ENCODE measurements around the gene COL3A1.

Gene COL3A1

DNA sequence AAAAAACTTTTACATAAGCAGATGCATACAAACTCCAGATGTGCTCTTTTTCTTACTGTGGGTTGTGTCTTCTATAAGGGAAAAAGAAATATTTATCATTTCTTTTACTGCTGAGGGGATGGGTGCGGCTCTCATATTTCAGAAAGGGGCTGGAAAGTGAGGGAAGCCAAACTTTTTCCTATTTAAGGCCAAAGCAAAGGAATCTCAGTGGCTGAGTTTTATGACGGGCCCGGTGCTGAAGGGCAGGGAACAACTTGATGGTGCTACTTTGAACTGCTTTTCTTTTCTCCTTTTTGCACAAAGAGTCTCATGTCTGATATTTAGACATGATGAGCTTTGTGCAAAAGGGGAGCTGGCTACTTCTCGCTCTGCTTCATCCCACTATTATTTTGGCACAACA is at the start of gene COL3A1:
Gene COL3A1, plus strand, starts transcription at position 210 of the 400 bp plus-strand sequence. Its CDS starts 117 bp downstream, at position 327.
- no peak for DNase-seq

GRCh38 chr2:188928643-188929042 is 45.5 kb upstream of the COL3A1 start:
- no peak for DNase-seq

DNA sequence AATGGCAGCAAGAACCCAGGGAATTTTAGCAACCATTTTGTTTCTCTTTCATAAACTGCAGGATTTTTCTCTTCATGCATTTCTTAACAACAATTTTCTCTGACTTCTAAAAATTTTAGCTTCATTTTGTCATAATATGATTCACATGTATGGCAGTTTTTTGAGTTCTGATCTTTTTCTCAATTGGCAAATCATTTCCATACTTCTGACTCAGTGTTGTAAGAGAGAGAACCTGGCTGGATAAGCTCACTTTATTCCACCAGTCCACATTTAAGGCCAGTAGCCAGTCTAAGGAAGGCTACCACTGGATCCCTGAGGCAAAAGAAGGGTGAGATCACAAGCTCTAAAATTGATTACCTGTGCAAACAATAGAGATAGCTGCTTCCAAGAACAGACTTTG is 42.8 kb upstream of the COL3A1 start:
- no peak for DNase-seq

DNA sequence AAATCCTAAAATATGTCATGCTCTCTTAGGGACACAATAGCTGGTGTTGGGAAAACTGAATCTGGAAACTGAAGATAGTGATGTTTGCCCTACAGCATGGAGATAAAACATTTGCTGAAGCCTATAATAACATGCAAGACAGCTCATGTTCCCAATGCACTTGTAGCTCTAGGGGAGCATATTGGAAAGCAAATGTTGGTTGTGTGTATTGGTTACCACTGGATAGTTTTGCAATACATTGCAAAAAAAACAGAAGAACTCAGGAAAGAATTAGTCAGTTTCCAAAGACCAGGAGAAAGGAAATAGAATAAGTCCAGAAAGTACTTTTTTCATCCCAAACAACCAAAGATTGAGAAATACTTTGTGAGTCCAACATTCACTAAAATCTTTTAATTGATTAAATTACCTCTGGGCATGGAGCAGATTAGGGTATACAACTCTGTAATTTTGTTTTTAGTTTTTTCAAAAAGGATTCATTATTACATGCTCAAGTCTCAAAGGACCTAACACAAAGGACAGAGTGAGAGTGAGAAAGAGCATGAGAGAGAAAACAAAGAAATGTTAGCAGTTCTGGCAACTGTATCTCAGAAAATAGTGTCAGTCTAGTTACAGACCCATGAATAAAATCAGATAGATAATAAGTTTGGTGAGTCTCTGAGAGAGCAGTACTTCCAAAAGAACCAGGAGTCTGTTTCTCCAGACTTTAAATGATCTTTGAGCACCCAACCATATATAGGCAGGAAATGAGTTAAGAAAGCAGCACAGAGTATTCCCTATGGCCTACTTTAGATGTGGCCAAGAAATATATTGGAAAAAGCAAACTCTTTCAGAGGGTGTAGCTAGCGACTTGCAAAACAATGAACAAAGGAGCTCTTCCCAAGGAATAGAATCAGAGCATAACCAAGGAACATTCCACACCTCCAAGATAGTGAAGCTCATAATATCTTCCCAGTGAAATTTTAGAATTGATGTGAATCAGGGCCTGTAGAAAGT is 36.6 kb upstream of the COL3A1 start:
- no peak for DNase-seq

GRCh38 chr2:188940171-188940570 is 34.0 kb upstream of the COL3A1 start:
- no peak for DNase-seq

- no peak for DNase-seq
These were observed 29.7 kb upstream of the COL3A1 start for GRCh38 chr2:188944442-188944841.

DNA sequence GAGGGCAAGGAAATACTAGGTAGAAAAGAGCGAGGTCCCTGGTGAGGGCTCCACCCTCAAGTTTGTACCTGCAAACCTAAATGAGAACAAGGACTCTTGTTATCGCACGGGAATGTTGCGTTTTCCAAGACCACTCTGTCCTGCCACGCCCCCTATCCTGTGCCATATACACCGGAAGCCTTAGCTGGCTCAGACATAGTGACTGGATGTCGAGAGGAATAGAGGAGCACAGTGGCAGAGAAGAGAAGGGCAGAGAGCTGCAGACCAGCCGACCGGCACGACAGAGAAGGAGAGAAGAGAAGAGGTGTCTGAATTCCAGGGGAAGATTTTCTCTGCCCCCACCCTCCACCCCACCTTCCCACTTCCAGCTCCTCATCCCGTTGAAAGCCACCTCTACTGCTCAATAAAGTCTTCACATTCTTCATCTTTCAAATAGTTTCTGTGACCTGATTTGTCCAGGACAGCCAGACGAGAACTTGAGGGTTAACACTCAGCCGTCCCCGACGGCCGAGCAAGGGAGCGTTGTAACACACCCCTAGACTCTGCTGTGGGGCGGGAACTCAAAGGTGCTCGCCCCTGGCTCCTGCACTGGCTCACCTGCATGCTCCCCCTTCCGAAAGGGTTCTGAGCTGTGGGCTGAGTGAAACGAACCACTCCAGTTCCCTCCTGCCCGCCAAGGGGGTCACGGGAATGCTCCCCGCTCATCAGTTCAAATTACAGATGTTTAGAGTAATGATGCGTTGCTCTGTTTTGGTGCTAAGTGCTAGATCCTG is 24.9 kb upstream of the COL3A1 start:
- no peak for DNase-seq

DNA sequence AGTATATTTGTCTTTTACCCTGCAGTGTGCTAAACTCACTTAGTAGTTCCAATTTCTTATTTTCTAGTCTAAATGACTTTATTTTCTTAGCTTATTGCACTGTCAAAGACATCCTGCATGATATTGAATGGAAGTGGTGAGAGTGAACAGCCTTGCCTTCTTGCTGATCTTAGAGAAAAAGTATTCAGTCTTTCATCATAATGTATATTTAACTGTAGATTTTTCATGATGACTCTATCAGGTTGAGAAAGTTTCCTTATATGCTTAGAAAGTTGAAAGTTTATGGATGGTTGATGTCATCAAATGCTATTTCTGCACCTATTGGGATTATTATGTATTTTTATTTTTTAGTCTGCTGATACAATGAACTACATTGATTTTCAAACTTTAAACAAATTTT is 21.3 kb upstream of the COL3A1 start:
- DNase-seq = no peak

GRCh38 chr2:188956290-188956689 is 17.9 kb upstream of the COL3A1 start:
- no peak for DNase-seq

DNA sequence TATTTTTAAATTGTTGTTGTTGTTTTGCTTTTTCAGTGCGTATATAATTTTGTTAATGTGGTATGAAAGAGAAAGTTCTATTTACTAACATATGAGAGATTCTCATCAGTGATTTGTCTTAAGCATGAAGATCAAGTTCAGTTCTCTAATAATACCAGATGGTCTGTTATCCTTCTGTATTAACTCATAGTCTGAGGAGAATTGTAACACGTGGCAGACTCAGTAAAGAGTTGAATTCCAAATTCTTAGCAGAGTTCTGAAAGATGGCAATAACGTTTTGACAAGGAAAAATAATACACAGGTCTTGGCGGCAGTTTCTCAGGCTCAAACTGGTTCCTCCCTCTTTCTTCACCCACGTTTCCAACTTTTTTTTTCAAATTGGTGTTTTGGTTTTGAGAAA is 17.2 kb upstream of the COL3A1 start:
- no peak for DNase-seq

- no peak for DNase-seq
These were observed 16.5 kb upstream of the COL3A1 start for GRCh38 chr2:188957646-188958045.

- DNase-seq = no peak
These were observed 10.4 kb upstream of the COL3A1 start for GRCh38 chr2:188963741-188964140.

DNA sequence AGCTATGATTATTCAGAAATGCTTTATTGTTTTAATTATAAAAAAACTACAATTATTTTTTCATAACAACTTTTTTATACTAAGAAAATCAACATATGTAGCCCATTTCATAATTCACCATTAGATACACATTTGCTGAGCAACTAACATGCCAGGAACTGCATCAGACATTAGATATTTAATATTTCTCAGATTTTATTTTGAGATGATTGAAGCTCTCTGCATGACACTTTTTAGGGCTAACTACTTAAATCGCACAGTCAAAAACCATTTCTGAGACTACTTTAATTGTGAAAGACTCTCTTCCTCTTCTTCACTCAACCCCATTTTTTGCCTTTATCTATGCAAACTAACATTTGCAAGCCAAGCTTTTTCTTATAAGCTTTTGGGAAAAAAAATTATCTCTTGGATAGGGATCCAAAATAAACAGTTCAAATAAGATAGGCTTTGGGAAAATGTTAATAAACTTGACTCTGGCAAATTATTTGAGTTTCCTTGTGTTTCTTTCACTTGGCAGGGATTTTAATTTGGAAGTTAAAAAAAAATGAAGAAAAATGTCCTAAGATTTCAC is 9.1 kb upstream of the COL3A1 start:
- no peak for DNase-seq

DNA sequence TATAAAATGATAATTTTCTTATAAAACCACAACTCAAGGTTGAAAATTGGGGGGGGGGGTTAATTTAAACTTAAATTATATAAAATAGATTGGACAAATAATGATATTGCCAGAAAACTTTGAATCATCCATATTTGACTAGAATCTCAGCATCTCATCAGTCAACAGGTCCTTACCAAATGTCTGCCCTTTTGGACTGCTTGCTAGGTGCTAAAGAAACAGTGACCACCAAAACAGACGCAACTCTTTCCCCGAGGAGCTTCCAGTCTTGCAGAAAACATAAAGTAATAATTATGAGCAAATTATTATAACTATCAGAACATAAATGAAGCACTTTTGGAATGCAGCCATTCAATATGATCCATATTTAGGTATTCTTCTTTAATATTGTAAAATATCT is 8.6 kb upstream of the COL3A1 start:
- DNase-seq = no peak

- no peak for DNase-seq
These were observed 8.0 kb upstream of the COL3A1 start for GRCh38 chr2:188966079-188966571.

- DNase-seq = no peak
These were observed 7.3 kb upstream of the COL3A1 start for GRCh38 chr2:188966728-188967440.

GRCh38 chr2:188969236-188969635 is 4.9 kb upstream of the COL3A1 start:
- no peak for DNase-seq

DNA sequence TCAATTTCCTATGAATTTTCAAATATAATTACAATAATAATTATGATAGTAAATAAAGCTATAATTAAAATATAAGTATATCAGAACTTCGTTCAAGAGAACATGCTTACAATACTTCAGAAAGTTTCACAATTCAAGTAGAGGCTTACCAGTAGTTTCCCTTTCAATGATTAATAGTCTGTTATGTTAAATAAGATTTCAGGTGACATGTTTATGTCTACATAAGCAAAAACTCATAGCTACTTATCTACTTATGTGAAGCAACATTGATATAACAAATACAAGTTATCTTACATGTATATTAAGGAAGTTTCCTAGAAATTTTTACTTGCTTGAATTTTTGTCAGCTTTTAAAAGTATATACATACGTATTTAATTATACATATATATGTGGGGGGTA is 4.5 kb upstream of the COL3A1 start:
- no peak for DNase-seq

DNA sequence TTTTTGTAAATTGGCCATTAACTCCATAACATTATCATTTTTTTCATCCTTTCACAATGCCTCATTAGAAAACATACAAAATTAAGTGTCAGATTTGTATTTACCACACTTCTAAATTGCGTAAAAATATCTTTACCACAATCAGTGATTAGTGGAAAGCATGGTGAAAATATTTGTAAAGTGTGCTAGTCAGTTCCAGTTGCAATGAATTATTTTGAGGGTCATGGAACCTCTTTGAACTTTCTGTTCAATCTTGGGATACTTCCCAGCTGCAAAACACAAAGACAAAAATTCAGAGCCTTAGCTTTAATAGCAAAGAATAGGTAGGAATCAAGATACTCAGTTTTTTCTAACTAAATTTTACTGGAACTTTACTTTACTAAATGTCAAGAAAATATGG is 4.0 kb upstream of the COL3A1 start:
- no peak for DNase-seq

- no peak for DNase-seq
These were observed 2.7 kb upstream of the COL3A1 start for GRCh38 chr2:188971432-188971861.

GRCh38 chr2:188973641-188974040 is 532 bp upstream of the COL3A1 start:
- DNase-seq = no peak

DNA sequence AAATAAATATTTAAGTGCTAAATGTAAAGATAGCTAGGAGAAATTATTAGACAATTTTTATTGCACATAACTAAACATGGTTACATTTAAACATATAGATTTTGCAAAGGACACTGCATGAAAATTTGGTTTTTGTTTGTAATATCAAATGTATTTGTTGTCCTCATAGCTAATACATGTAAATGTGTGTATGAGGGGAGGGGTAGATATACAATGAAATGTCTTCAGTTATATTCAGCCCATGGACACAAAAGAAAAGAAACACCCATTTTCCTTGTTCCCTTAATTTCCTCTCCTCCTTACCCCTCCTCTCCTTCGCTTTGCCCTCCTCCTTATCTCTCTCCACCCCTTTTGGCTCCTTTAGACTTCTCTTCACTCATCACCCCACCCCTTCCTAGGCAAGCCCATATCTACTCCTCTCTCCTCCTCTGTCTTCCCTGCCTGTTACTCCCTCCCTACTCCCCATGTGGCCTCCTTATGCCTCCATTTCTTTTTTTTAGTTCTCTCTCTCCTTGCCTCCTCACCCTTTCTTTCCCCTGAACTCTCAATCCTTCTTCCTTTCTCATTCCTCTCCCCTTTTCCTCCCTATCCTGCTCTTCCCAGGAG is 1.4 kb downstream of the COL3A1 start:
- DNase-seq = no peak
